C4-2B (cell line): ENCODE measurements around the gene HECA.
"Not testable (repeated sequence)": the region's sequence is repeated elsewhere in the genome, so short reads cannot be mapped to it uniquely, and the experiment has no call there.

Experiments
- H3K27ac ChIP-seq: fragments of 450-650 bp; 2 replicates; pipeline ENCODE4 v1.5.1; 2017
- ZFX ChIP-seq: fragments of 450-650 bp; IDR thresholded peaks from 2 replicates; pipeline ENCODE4 v1.6.1; 2017
- TF ChIP-seq, protein P1 (sequence below): fragments of 450-650 bp; conservative IDR thresholded peaks from 2 replicates; pipeline ENCODE4 v1.5.1; 2017; ENCODE audit warnings: mild to moderate bottlenecking

Gene HECA

DNA sequence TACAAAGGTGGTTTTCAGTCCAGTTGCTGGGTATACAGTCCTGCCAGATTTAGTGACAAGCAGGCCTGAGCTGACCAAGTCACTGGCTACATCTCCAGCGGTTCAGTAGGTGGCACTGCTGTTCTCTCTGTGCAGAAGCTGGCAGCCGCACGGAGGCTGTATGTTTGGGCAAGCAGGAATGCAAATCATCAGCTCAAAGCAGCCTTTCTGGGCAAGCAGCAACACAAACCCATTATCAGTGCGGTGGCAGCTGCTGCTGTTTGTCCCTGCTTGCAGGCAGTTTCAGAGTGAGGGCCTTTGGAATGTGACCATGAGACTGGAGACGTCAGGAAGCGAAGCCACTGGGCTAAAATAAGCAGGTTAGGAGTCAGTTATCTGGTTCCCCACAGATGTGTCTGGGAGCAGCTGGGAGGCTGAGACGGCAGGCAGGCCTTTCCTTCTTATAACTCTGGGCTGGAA is 84.4 kb downstream of the HECA start:
- peak overlapping the region; percentile 20; the same call in 1 of the 2 replicates for H3K27ac ChIP-seq
- no peak for TF ChIP-seq ZFX
- TF ChIP-seq, protein P1, sequence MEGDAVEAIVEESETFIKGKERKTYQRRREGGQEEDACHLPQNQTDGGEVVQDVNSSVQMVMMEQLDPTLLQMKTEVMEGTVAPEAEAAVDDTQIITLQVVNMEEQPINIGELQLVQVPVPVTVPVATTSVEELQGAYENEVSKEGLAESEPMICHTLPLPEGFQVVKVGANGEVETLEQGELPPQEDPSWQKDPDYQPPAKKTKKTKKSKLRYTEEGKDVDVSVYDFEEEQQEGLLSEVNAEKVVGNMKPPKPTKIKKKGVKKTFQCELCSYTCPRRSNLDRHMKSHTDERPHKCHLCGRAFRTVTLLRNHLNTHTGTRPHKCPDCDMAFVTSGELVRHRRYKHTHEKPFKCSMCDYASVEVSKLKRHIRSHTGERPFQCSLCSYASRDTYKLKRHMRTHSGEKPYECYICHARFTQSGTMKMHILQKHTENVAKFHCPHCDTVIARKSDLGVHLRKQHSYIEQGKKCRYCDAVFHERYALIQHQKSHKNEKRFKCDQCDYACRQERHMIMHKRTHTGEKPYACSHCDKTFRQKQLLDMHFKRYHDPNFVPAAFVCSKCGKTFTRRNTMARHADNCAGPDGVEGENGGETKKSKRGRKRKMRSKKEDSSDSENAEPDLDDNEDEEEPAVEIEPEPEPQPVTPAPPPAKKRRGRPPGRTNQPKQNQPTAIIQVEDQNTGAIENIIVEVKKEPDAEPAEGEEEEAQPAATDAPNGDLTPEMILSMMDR, result peak; percentile 91

DNA sequence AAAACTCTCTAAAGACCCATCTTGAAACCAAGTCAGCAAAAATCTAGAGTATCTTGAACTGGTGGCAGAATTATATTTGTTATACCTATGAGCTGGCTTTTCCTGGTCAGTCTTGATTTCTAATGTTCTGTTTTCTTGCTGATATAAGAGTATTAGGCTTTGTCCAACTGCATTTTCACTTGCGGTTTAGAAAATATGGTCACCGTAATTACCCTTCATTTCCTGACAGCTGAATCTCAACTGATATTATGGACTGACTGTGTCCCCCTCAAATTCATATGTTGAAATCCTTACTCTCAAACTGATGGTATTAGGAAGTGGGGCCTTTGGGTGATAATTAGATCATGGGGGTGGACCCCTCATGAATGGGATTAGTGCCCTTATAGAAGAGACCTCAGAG is 84.9 kb downstream of the HECA start:
- TF ChIP-seq, protein P1, result no peak
- no peak for TF ChIP-seq ZFX
- H3K27ac ChIP-seq, result peak overlapping the region; percentile 20; the same call in 1 of the 2 replicates

DNA sequence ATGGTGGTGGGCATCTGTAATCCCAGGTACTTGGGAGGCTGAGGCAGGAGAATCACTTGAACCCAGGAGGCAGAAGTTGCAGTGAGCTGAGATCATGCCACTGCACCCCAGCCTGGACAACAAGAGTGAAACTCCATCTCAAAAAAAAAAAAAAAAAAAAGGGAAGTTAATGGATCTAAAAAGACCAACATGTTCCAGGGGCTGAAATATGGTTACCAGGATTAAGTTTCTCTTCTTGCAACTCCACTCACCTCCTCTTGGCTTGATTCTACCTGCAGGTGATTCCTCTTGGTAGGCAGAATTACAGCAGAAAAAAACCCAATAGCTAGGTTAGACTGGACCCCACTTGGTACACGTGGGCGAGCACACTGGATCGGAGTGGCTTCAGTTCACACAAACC is 93.5 kb downstream of the HECA start:
- not testable (repeated sequence) for H3K27ac ChIP-seq
